ENCODE data around the gene C6orf132. TPM values are rescaled to one million over a fixed set of nuclear protein-coding genes. Genes with fewer than 3 reads are reported as not detected.

C6orf132 gene
- total RNA-seq, 1 donor from 2014 or later = 6.9 TPM

GRCh38 chr6:42136508-42137193, 5.8 kb downstream of the C6orf132 start:
- DNase-seq (ENCODE audit: low read depth) = peak; percentile 88

- DNase-seq (ENCODE audit: low read depth) = no peak
These were observed 6.7 kb downstream of the C6orf132 start for GRCh38 chr6:42135722-42136121.

GRCh38 chr6:42135161-42135560, 7.3 kb downstream of the C6orf132 start:
- DNase-seq (ENCODE audit: low read depth) = no peak

GRCh38 chr6:42133926-42134325, 8.5 kb downstream of the C6orf132 start:
- no peak for DNase-seq (ENCODE audit: low read depth)

- DNase-seq (ENCODE audit: low read depth) = peak; percentile 93
These were observed 10.9 kb downstream of the C6orf132 start for GRCh38 chr6:42131531-42131930.

- DNase-seq (ENCODE audit: low read depth) = no peak
These were observed 13.1 kb downstream of the C6orf132 start for GRCh38 chr6:42129360-42129676.

- DNase-seq (ENCODE audit: low read depth) = no peak
These were observed 13.7 kb downstream of the C6orf132 start for GRCh38 chr6:42128460-42129359.

- DNase-seq (ENCODE audit: low read depth) = no peak
These were observed 16.8 kb downstream of the C6orf132 start for GRCh38 chr6:42125663-42126062.

GRCh38 chr6:42125231-42125630, 17.2 kb downstream of the C6orf132 start:
- DNase-seq (ENCODE audit: low read depth) = no peak

- no peak for DNase-seq (ENCODE audit: low read depth)
These were observed 18.1 kb downstream of the C6orf132 start for GRCh38 chr6:42124223-42124836.

GRCh38 chr6:42123379-42124103, 18.9 kb downstream of the C6orf132 start:
- DNase-seq (ENCODE audit: low read depth) = no peak

- DNase-seq (ENCODE audit: low read depth) = peak; percentile 91
These were observed 21.2 kb downstream of the C6orf132 start for GRCh38 chr6:42120895-42121865.

- DNase-seq (ENCODE audit: low read depth) = peak; percentile 86
These were observed 24.0 kb downstream of the C6orf132 start for GRCh38 chr6:42118162-42119001.

- DNase-seq (ENCODE audit: low read depth) = no peak
These were observed 24.6 kb downstream of the C6orf132 start for GRCh38 chr6:42117843-42118161.

- peak; percentile 99 for DNase-seq (ENCODE audit: low read depth)
These were observed 28.3 kb downstream of the C6orf132 start for GRCh38 chr6:42113936-42114636.

GRCh38 chr6:42112351-42112750, 30.1 kb downstream of the C6orf132 start:
- DNase-seq (ENCODE audit: low read depth) = no peak

- DNase-seq (ENCODE audit: low read depth) = no peak
These were observed 31.7 kb downstream of the C6orf132 start for GRCh38 chr6:42110683-42111082.

- no peak for DNase-seq (ENCODE audit: low read depth)
These were observed 34.3 kb downstream of the C6orf132 start for GRCh38 chr6:42108071-42108470.

All from renal cortical epithelial cell (primary cell).